HepG2 (cell line): ENCODE measurements around the gene PCDHGA12. TPM values are rescaled to one million over a fixed set of nuclear protein-coding genes. Genes with fewer than 3 reads are reported as not detected.

Experiments
- ATAC-seq: fragments of 200-7000 bp; cut with Tn5 transposase; 3 replicates; pipeline ENCODE4 v1.9.1; 2020; ENCODE audit warnings: mild to moderate bottlenecking, moderate library complexity
- BruUV-seq: library from RNA; stranded (reverse); fragments of 400-500 nt; replicated peaks from 2 replicates; lab custom pipeline; 2021; lab: Mats Ljungman, UMichigan
- CTCF ChIA-PET: fragments of 300-600 bp; formaldehyde crosslinking; extraction: SDS; loops from one replicate; lab custom pipeline; 2021; ENCODE audit warnings: low total read pairs, inconsistent platforms, low intra/inter-chr PET ratio; lab: Yijun Ruan, JAX
- POLR2A ChIA-PET: fragments of 350-600 bp; sonication (Branson Sonifier 250); formaldehyde crosslinking; loops from one replicate; lab custom pipeline; 2020; ENCODE audit warnings: antibody characterized with exemption, inconsistent platforms; lab: Yijun Ruan, JAX
- DNase-seq: peaks from one replicate; pipeline ENCODE4 v3.0.0-alpha.2; 2015; ENCODE audit warnings: low spot score
- FAIRE-seq: peaks from 3 replicates; lab custom pipeline; 2011; peaks lifted over from hg19 to GRCh38; lab: Jason Lieb, UNC
- H2AFZ ChIP-seq: one replicate; pipeline ENCODE4 v1.6.1; 2011; ENCODE audit warnings: low read length, inconsistent platforms
- H3K27ac ChIP-seq: fragments of 300-600 bp; 3 replicates; pipeline ENCODE4 v1.8.0; 2011; ENCODE audit warnings: mixed run types, mild to moderate bottlenecking, mixed read lengths, low read length, inconsistent platforms; ENCODE audit not compliant: insufficient read depth; ENCODE audit errors: extremely low read length
- H3K27me3 ChIP-seq, 2 experiments: fragments of 200-600 bp in 1 of 2; 2 replicates in 1 of 2; 3 replicates in 1 of 2; pipeline versions ENCODE4 v1.6.0 to v1.8.0; 2011; ENCODE audit warnings: low read length in 2 of 2, mild to moderate bottlenecking in 2 of 2, moderate library complexity in 2 of 2, inconsistent platforms in 1 of 2; ENCODE audit not compliant: insufficient read depth in 2 of 2, control insufficient read depth in 1 of 2
- H3K36me3 ChIP-seq, 2 experiments: fragments of 200-600 bp in 1 of 2; replicated peaks in 1 of 2; 2 replicates in 1 of 2; 3 replicates in 1 of 2; pipeline versions ENCODE4 v1.5.1 to v1.8.0; 2011; ENCODE audit warnings: low read length in 2 of 2, inconsistent platforms in 1 of 2; ENCODE audit not compliant: insufficient read depth in 2 of 2, control insufficient read depth in 1 of 2
- H3K4me1 ChIP-seq: 2 replicates; pipeline ENCODE4 v1.5.1; 2012; ENCODE audit warnings: low read length, inconsistent platforms; ENCODE audit not compliant: insufficient read depth
- H3K4me2 ChIP-seq: 2 replicates; pipeline ENCODE4 v1.6.0; 2011; ENCODE audit warnings: low read depth, low read length, inconsistent platforms
- H3K4me3 ChIP-seq, 3 experiments: fragments of 200-600 bp in 1 of 3; sonication (generic), shearing (Covaris generic) in 1 of 3; replicated peaks in 1 of 3; 2 replicates each; pipeline ENCODE4 v1.5.1; 2011 to 2016; ENCODE audit warnings: low read length in 3 of 3, inconsistent platforms in 2 of 3, low read depth in 2 of 3, mild to moderate bottlenecking in 2 of 3, control low read depth in 1 of 3, mixed read lengths in 1 of 3; ENCODE audit not compliant: insufficient read depth in 1 of 3
- H3K79me2 ChIP-seq: one replicate; pipeline ENCODE4 v1.6.1; 2011; ENCODE audit warnings: low read length, inconsistent platforms; ENCODE audit not compliant: insufficient read depth
- H3K9ac ChIP-seq: 2 replicates; pipeline ENCODE4 v1.6.0; 2011; ENCODE audit warnings: mild to moderate bottlenecking, low read depth, low read length, inconsistent platforms; ENCODE audit not compliant: insufficient read depth
- H3K9me3 ChIP-seq: 2 replicates; pipeline ENCODE4 v1.5.1; 2012; ENCODE audit warnings: mild to moderate bottlenecking, low read length
- H4K20me1 ChIP-seq: 2 replicates; pipeline ENCODE4 v1.6.0; 2011; ENCODE audit warnings: inconsistent platforms, mild to moderate bottlenecking, low read length, moderate library complexity; ENCODE audit not compliant: insufficient read depth
- CEBPB ChIP-seq: IDR thresholded peaks from 2 replicates; pipeline ENCODE4 v1.6.1; 2011; ENCODE audit warnings: low read depth, low read length, improper control_type of control experiment, borderline replicate concordance
- FIP1L1 ChIP-seq: fragments of 200-400 bp; formaldehyde crosslinking; IDR thresholded peaks from 2 replicates; pipeline ENCODE4 v1.6.1; 2018; ENCODE audit warnings: low read depth, mild to moderate bottlenecking, low read length, moderate library complexity, borderline replicate concordance; ENCODE audit not compliant: insufficient read depth
- HDAC6 ChIP-seq: fragments of 200-600 bp; sonication (generic); IDR thresholded peaks from 2 replicates; pipeline ENCODE4 v1.7.0; 2017; ENCODE audit warnings: mild to moderate bottlenecking, antibody characterized with exemption, low read length, low read depth
- ISX ChIP-seq: sonication (generic); formaldehyde crosslinking; conservative IDR thresholded peaks from 2 replicates; pipeline ENCODE4 v1.5.0; 2020; ENCODE audit warnings: missing genetic modification reagents
- KAT8 ChIP-seq: IDR thresholded peaks from 2 replicates; pipeline ENCODE4 v1.6.1; 2016; ENCODE audit warnings: missing genetic modification reagents, missing compliant biosample characterization
- SRSF1 ChIP-seq: fragments of 200-400 bp; formaldehyde crosslinking; optimal IDR thresholded peaks from 2 replicates; pipeline ENCODE3; 2017; ENCODE audit warnings: mild to moderate bottlenecking, low read depth, low read length, moderate library complexity
- SRSF9 ChIP-seq: fragments of 200-400 bp; formaldehyde crosslinking; IDR thresholded peaks from 2 replicates; pipeline ENCODE4 v1.6.1; 2018; ENCODE audit warnings: borderline replicate concordance, mild to moderate bottlenecking, low read depth, low read length; ENCODE audit not compliant: insufficient read depth, poor library complexity, severe bottlenecking
- TAF1 ChIP-seq: sonication (generic); formaldehyde crosslinking; IDR thresholded peaks from 2 replicates; pipeline ENCODE4 v1.4.0; 2020; ENCODE audit warnings: missing genetic modification reagents
- TP53 ChIP-seq: sonication (generic); formaldehyde crosslinking; conservative IDR thresholded peaks from 2 replicates; pipeline ENCODE4 v1.4.0; 2020; ENCODE audit warnings: missing genetic modification reagents
- ZBTB42 ChIP-seq: sonication (generic); formaldehyde crosslinking; IDR thresholded peaks from 2 replicates; pipeline ENCODE4 v1.5.0; 2020; ENCODE audit warnings: mild to moderate bottlenecking, missing genetic modification reagents
- ZFP82 ChIP-seq: sonication (generic); formaldehyde crosslinking; IDR thresholded peaks from 2 replicates; pipeline ENCODE4 v1.5.1; 2020; ENCODE audit warnings: mild to moderate bottlenecking, missing genetic modification reagents, borderline replicate concordance
- ZNF296 ChIP-seq: sonication (generic); formaldehyde crosslinking; conservative IDR thresholded peaks from 2 replicates; pipeline ENCODE4 v1.5.0; 2020; ENCODE audit warnings: mild to moderate bottlenecking, missing genetic modification reagents
- ZNF33A ChIP-seq: sonication (generic); formaldehyde crosslinking; IDR thresholded peaks from 2 replicates; pipeline ENCODE4 v1.5.1; 2020; ENCODE audit warnings: missing genetic modification reagents, mild to moderate bottlenecking, moderate library complexity, borderline replicate concordance
- ZNF564 ChIP-seq: sonication (generic); formaldehyde crosslinking; IDR thresholded peaks from 2 replicates; pipeline ENCODE4 v1.8.1; 2023; ENCODE audit warnings: mild to moderate bottlenecking, missing genetic modification reagents
- WGBS: methylation state at CpG from one replicate; pipeline ENCODE4 v1.1.6; 2017; ENCODE audit warnings: low lambda C conversion rate; 5-methylcytosine and 5-hydroxymethylcytosine counted together
- in situ Hi-C: cut with HindIII; loops from 2 replicates; pipeline ENCODE4 v1.10.0; 2017; ENCODE audit warnings: low pct_unique_long_range_greater_than_20kb; ENCODE audit not compliant: extremely low pct_ligation_motif_present
- intact Hi-C: fragments of 100-400 bp; cut with micrococcal nuclease; formaldehyde crosslinking; loops from one replicate; pipeline ENCODE4 v1.10.0; 2022; ENCODE audit not compliant: unreplicated experiment
- polyA plus RNA-seq, 8 experiments: library from polyadenylated mRNA; depleted of rRNA in 3 of 8; stranded (reverse) in 7 of 8; unstranded in 1 of 8; fragments of >200 nt; fragmentation: Illumina TruSeq in 4 of 8; extraction: Trizol in 4 of 8; gene quantifications; 2 replicates each; pipeline versions ENCODE4 v1.2.1 to v1.2.3, GENCODE V29; 2011 to 2016; ENCODE audit warnings: low read depth in 4 of 8, missing spikeins in 1 of 8, mixed read lengths in 1 of 8; ENCODE audit not compliant: insufficient read depth in 1 of 8
- total RNA-seq, 5 experiments: library from RNA; depleted of rRNA; stranded (reverse); fragments of >200 nt; fragmentation: Illumina TruSeq; extraction: Trizol; gene quantifications; 2 replicates each; pipeline ENCODE4 v1.2.3, GENCODE V29; 2016; ENCODE audit warnings: low read depth in 1 of 5
- TF ChIP-seq, protein P1 (sequence below): sonication (generic); formaldehyde crosslinking; IDR thresholded peaks from 2 replicates; pipeline ENCODE4 v1.4.0; 2020; ENCODE audit warnings: missing genetic modification reagents, mild to moderate bottlenecking, borderline replicate concordance
- TF ChIP-seq, protein P2 (sequence below): sonication (generic); formaldehyde crosslinking; IDR thresholded peaks from 2 replicates; pipeline ENCODE4 v1.4.0; 2020; ENCODE audit warnings: missing genetic modification reagents
- TF ChIP-seq, protein P3 (sequence below): IDR thresholded peaks from 2 replicates; pipeline ENCODE4 v1.6.1; 2018; ENCODE audit warnings: missing genetic modification reagents
- TF ChIP-seq, protein P4 (sequence below): sonication (generic); formaldehyde crosslinking; IDR thresholded peaks from 2 replicates; pipeline ENCODE4 v1.8.0; 2022; ENCODE audit warnings: missing genetic modification reagents, mild to moderate bottlenecking, moderate library complexity, borderline replicate concordance

The PCDHGA12 gene
- total and polyA plus RNA-seq, 2 of the 13 experiments (the other 11 are each of a cell fraction or from before 2014, with no cell fraction given): 0.07 to 0.13 TPM

DNA sequence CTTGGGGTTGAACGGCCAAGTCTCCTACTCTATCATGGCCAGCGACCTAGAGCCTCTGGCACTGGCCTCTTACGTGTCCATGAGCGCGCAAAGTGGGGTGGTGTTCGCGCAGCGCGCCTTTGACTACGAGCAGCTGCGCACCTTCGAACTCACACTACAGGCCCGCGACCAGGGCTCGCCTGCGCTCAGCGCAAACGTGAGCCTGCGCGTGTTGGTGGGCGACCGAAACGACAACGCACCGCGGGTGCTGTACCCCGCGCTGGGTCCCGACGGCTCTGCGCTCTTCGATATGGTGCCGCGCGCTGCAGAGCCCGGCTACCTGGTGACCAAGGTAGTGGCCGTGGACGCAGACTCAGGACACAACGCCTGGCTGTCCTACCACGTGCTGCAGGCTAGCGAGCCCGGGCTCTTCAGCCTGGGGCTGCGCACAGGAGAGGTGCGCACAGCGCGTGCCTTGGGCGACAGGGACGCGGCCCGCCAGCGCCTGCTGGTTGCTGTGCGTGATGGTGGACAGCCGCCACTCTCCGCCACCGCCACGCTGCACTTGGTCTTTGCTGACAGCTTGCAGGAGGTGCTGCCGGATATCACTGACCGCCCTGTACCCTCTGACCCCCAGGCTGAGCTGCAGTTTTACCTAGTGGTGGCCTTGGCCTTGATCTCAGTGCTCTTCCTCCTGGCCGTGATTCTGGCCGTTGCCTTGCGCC, 30.6 kb upstream of the PCDHGA12 start:
- Histone ChIP-seq H3K27me3 (no peaks in the 10 kb centered on the region; a peak in 1 of 5 replicates), H3K79me2 (no peaks in the 10 kb centered on the region), H3K4me3 (no peak overlapping the region), H3K4me2 (no peak overlapping the region), H2AFZ (no peak overlapping the region), H3K36me3 (no peaks in the 10 kb centered on the region), H3K9ac (no peak overlapping the region), H3K9me3 (peaks cover 27% of the 10 kb centered on the region; the same call in 1 of the 2 replicates), H3K27ac (no peak overlapping the region), H4K20me1 (no peaks in the 10 kb centered on the region)
- BruUV-seq: no TSS peak
- in situ Hi-C loops (no loop called here), intact Hi-C loops (no loop called here)
- no peak for DNase-seq
- ATAC-seq: no peak
- no peak for FAIRE-seq
- 89% methylated on average over 54 of the region's 61 CpGs for WGBS
- no peak for TF ChIP-seq TP53 (CRISPR knock-in tag)
- no peak for TF ChIP-seq ZNF33A (CRISPR knock-in tag)
- TF ChIP-seq CEBPB: no peak
- TF ChIP-seq, protein P1, sequence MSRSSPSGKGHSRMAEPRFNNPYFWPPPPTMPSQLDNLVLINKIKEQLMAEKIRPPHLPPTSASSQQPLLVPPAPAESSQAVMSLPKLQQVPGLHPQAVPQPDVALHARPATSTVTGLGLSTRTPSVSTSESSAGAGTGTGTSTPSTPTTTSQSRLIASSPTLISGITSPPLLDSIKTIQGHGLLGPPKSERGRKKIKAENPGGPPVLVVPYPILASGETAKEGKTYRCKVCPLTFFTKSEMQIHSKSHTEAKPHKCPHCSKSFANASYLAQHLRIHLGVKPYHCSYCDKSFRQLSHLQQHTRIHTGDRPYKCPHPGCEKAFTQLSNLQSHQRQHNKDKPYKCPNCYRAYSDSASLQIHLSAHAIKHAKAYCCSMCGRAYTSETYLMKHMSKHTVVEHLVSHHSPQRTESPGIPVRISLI: no peak
- no peak for TF ChIP-seq ZBTB42 (CRISPR knock-in tag)
- TF ChIP-seq ZNF296 (CRISPR knock-in tag): no peak
- TF ChIP-seq, protein P2, sequence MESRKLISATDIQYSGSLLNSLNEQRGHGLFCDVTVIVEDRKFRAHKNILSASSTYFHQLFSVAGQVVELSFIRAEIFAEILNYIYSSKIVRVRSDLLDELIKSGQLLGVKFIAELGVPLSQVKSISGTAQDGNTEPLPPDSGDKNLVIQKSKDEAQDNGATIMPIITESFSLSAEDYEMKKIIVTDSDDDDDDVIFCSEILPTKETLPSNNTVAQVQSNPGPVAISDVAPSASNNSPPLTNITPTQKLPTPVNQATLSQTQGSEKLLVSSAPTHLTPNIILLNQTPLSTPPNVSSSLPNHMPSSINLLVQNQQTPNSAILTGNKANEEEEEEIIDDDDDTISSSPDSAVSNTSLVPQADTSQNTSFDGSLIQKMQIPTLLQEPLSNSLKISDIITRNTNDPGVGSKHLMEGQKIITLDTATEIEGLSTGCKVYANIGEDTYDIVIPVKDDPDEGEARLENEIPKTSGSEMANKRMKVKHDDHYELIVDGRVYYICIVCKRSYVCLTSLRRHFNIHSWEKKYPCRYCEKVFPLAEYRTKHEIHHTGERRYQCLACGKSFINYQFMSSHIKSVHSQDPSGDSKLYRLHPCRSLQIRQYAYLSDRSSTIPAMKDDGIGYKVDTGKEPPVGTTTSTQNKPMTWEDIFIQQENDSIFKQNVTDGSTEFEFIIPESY (CRISPR knock-in tag): no peak
- TF ChIP-seq KAT8 (CRISPR knock-in tag): no peak
- no peak for TF ChIP-seq TAF1 (CRISPR knock-in tag)
- TF ChIP-seq, protein P3, sequence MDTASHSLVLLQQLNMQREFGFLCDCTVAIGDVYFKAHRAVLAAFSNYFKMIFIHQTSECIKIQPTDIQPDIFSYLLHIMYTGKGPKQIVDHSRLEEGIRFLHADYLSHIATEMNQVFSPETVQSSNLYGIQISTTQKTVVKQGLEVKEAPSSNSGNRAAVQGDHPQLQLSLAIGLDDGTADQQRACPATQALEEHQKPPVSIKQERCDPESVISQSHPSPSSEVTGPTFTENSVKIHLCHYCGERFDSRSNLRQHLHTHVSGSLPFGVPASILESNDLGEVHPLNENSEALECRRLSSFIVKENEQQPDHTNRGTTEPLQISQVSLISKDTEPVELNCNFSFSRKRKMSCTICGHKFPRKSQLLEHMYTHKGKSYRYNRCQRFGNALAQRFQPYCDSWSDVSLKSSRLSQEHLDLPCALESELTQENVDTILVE: no peak
- TF ChIP-seq, protein P4, sequence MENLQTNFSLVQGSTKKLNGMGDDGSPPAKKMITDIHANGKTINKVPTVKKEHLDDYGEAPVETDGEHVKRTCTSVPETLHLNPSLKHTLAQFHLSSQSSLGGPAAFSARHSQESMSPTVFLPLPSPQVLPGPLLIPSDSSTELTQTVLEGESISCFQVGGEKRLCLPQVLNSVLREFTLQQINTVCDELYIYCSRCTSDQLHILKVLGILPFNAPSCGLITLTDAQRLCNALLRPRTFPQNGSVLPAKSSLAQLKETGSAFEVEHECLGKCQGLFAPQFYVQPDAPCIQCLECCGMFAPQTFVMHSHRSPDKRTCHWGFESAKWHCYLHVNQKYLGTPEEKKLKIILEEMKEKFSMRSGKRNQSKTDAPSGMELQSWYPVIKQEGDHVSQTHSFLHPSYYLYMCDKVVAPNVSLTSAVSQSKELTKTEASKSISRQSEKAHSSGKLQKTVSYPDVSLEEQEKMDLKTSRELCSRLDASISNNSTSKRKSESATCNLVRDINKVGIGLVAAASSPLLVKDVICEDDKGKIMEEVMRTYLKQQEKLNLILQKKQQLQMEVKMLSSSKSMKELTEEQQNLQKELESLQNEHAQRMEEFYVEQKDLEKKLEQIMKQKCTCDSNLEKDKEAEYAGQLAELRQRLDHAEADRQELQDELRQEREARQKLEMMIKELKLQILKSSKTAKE (CRISPR knock-in tag): no peak
- no peak for TF ChIP-seq ZFP82 (CRISPR knock-in tag)
- no peak for TF ChIP-seq FIP1L1
- no peak for TF ChIP-seq SRSF9
- no peak for TF ChIP-seq ISX (CRISPR knock-in tag)
- TF ChIP-seq HDAC6: no peak
- TF ChIP-seq ZNF564 (CRISPR knock-in tag): no peak
- TF ChIP-seq SRSF1: no peak
- TF ChIP-seq, all 625 proteins: peak for 0
- ChIA-PET CTCF (no interaction called here), POLR2A (no interaction called here)
- H3K4me1 ChIP-seq: no peaks in the 10 kb centered on the region
